Fibroblast of pulmonary artery (primary cell): ENCODE measurements around the gene DKK3.

Experiments used
- DNase-seq: peaks from one replicate; pipeline ENCODE4 v3.0.0-alpha.2; 2010; ENCODE audit warnings: low read depth
- H3K4me3 ChIP-seq: replicated peaks from 2 replicates; pipeline ENCODE4 v1.5.1; 2011; ENCODE audit warnings: low read depth, mild to moderate bottlenecking, control low read depth, low read length, moderate library complexity
- CTCF ChIP-seq: IDR thresholded peaks from 2 replicates; pipeline ENCODE4 v1.5.1; 2011; ENCODE audit warnings: mild to moderate bottlenecking, control low read depth, low read length, inconsistent platforms; ENCODE audit errors: missing control alignments

Gene DKK3

GRCh38 chr11:11923828-11924227, 84.6 kb downstream of the DKK3 start:
- no peak for TF ChIP-seq CTCF
- DNase-seq: no peak
- no peak overlapping the region for H3K4me3 ChIP-seq

GRCh38 chr11:11916981-11917399, 91.4 kb downstream of the DKK3 start:
- no peak overlapping the region for H3K4me3 ChIP-seq
- DNase-seq: peak; percentile 80
- TF ChIP-seq CTCF: no peak

- H3K4me3 ChIP-seq: no peak overlapping the region
- no peak for DNase-seq
- no peak for TF ChIP-seq CTCF
These were observed 92.8 kb downstream of the DKK3 start for GRCh38 chr11:11915625-11916024.

- DNase-seq: no peak
- TF ChIP-seq CTCF: no peak
- no peak overlapping the region for H3K4me3 ChIP-seq
These were observed 95.0 kb downstream of the DKK3 start for GRCh38 chr11:11913395-11913794.
